Camera-type eye (tissue), 1 donor: ENCODE data around the gene APELA. TPM values are rescaled to one million over a fixed set of nuclear protein-coding genes. Genes with fewer than 3 reads are reported as not detected.

Experiments
- total RNA-seq: library from RNA; depleted of rRNA; stranded (reverse); fragments of >200 nt; gene quantifications from one replicate; pipeline ENCODE4 v1.2.3, GENCODE V29; 2014

Gene APELA
- 2.7 TPM for total RNA-seq

GRCh38 chr4:164876700-164877324 lies at the start of gene APELA:
APELA (plus strand) TSS chr4:164877178; CDS start chr4:164877332, 154 bp downstream.

Other genes with a start within 250 kb of the APELA start
- gene SMIM31, start 123.0 kb upstream of the APELA start, total RNA-seq = 0.11 TPM
- gene TRIM61, start 100.5 kb downstream of the APELA start, total RNA-seq = 2.7 TPM
- gene TRIM60, start 154.8 kb downstream of the APELA start, total RNA-seq = not detected
- gene TRIM75, start 176.7 kb downstream of the APELA start, total RNA-seq = not detected
- gene TMEM192, start 235.7 kb downstream of the APELA start, total RNA-seq = 20.9 TPM